ENCODE data around the gene CRISPLD2. TPM values are rescaled to one million over a fixed set of nuclear protein-coding genes. Genes with fewer than 3 reads are reported as not detected.
"Not testable (repeated sequence)": the region's sequence is repeated elsewhere in the genome, so short reads cannot be mapped to it uniquely, and the experiment has no call there.

Gene CRISPLD2
- total RNA-seq, 1 donor from 2014 or later, result not detected

DNA sequence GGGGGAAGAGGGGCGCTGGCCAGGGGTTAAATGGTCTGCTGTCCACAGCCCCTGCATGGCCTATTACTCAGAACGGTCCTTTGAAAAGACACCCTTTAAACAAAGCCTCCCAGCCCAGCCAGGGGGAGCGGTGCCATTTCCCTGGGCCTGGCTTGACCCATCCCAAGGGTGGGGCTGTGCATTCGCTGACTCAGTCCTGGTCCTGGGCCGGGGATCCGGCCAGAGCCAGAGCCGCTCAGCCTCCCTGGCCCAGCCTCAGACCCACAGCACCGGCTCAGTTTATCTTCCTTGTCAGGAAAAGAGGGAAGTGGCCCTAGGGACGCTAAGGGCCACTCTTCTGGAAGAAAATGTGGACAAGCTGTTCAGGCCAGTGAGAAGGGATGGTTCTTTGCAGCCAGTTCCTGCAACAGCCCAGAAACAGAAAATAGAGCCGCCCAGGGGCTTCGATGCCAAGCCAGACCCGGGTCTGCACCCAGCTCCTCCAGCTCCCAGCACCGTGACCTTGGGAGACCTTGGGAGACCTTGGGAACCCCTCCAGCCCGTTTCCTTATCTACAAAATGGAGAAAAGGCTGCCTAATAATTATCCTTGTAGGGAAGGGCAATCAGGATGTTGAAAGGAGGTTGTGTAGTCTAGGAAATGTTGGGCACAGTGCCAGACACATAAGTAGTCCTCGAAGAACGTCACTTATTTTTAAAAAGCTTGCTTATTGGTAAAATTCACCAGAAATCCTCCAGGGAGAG, 109.1 kb downstream of the CRISPLD2 start:
- no peak for DNase-seq (ENCODE audit: low spot score)
- Mint-ChIP-seq H3K36me3 (ENCODE audit: low read depth) (no peaks in the 10 kb centered on the region), H3K9me3 (no peaks in the 10 kb centered on the region), H3K27ac (no peak overlapping the region), H3K27me3 (ENCODE audit: insufficient read depth) (peaks cover 7% of the 10 kb centered on the region), H3K4me3 (no peak overlapping the region), H3K4me1 (ENCODE audit: low read depth) (no peaks in the 10 kb centered on the region)
- intact Hi-C loops (cut with micrococcal nuclease), result no loop called here

DNA sequence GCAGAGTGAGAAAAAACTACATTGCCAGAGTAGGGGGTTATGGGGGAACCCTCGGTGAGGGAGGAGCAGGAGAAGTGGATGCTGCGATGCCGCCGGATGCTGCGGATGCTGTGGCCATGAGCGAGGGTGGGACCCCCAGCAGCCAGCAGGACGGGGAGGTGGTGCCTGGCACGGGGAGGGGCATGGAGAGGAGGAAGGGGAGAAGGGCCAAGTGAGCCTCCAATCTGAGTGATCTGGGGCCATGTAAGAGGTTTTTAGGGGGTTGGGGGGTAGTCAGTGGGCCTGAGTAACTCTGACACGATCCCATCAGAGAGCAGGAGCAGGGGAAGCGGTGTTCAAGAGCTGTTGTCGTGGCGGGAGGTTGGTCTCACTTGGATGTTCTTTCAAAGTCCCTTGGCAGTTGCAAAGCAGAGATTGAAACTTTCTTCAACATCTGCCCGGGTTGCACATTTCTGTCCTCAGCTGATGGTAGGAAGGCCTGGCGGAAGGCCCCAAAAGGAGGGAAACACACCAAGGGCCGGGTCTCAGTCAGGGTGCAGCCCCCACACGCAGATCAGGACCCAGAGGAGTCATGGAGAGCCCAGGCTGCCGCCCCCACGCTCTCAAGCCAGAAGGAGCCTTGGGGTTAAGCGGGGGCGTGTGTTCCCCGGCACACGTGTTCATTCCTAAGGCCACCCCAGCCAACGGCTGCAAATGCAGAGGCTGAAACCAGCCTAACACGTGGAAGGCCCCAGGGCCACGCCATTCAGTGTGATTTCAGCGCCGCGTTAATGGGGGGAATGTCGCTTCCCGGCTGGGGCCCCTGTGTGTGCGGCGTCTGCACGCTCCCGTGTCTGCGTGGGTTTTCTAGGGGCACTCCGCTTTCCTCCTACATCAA, 109.9 kb downstream of the CRISPLD2 start:
- Mint-ChIP-seq H3K36me3 (ENCODE audit: low read depth) (no peaks in the 10 kb centered on the region), H3K4me3 (no peak overlapping the region), H3K4me1 (ENCODE audit: low read depth) (no peaks in the 10 kb centered on the region), H3K27ac (peak overlapping the region; percentile 61), H3K9me3 (no peaks in the 10 kb centered on the region), H3K27me3 (ENCODE audit: insufficient read depth) (peaks cover 7% of the 10 kb centered on the region)
- DNase-seq (ENCODE audit: low spot score), result no peak
- intact Hi-C loops (cut with micrococcal nuclease), result no loop called here

DNA sequence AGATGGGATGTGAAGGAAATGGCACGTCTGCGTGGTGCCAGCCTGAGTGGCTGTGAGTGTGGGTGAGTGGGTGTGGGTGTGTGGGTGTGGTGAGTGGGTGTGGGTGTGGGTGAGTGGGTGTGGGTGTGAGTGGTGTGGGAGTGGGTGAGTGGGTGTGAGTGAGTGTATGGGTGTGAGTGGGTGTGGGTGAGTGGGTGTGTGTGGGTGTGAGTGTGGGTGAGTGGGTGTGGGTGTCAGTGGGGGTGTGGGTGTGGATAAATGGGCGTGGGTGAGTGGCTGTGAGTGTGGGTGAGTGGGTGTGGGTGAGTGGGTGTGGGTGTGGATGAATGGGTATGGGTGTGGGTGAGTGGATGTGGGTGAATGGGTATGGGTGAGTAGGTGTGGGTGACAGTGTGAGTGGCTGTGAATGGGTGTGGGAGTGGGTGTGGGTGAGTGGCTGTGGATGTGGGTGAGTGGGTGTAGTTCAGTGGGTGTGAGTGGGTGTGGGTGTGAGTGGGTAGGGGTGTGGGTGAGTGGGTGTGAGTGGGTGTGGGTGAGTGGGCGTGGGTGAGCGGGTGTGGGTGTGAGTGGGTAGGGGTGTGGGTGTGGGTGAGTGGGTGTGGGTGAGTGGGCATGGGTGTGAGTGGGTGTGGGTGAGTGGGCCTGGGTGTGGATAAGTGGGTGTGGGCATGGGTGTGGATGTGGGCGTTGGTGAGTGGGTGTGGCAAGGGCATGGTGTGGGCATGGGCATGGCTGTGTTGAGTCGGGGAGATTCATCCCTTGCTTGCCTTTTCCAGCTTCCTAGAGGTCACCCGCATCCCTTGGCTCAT, 110.7 kb downstream of the CRISPLD2 start:
- Mint-ChIP-seq H3K4me3 (no peak overlapping the region), H3K4me1 (ENCODE audit: low read depth) (no peaks in the 10 kb centered on the region)
- no peak for DNase-seq (ENCODE audit: low spot score)

DNA sequence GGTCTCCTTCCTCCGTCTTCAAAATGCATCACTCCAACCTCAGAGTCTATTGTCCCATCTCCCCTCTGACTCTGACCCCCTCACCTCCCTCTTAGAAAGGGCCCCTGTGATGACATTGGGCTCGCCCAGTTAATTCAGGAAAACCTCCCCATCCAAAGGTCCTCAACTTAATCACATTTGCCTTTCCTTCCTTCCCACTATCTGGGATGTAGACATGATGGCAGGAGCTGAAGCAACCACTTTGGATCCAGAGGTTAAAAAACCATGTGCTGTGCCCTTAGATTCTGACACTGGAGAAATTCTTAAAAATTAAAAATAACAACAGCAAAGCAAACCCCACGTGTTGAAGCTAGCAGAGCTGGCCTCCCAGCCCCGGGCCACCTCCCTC, 111.3 kb downstream of the CRISPLD2 start:
- intact Hi-C loops (cut with micrococcal nuclease), result no loop called here
- no peaks in the 10 kb centered on the region for H3K36me3 Mint-ChIP-seq (ENCODE audit: low read depth)
- peaks cover 7% of the 10 kb centered on the region for H3K27me3 Mint-ChIP-seq (ENCODE audit: insufficient read depth)
- peak overlapping the region; percentile 33 for H3K4me3 Mint-ChIP-seq
- no peaks in the 10 kb centered on the region for H3K9me3 Mint-ChIP-seq
- no peak for DNase-seq (ENCODE audit: low spot score)
- H3K4me1 Mint-ChIP-seq (ENCODE audit: low read depth), result no peaks in the 10 kb centered on the region
- peak overlapping the region; percentile 83 for H3K27ac Mint-ChIP-seq

More for the DNA sequence above, 110.7 kb downstream of the CRISPLD2 start:
- H3K27me3 Mint-ChIP-seq (ENCODE audit: insufficient read depth), result peaks cover 7% of the 10 kb centered on the region
- H3K36me3 Mint-ChIP-seq (ENCODE audit: low read depth), result no peaks in the 10 kb centered on the region
- H3K9me3 Mint-ChIP-seq, result no peaks in the 10 kb centered on the region
- intact Hi-C loops (cut with micrococcal nuclease), result no loop called here
- peak overlapping the region; percentile 83 for H3K27ac Mint-ChIP-seq

DNA sequence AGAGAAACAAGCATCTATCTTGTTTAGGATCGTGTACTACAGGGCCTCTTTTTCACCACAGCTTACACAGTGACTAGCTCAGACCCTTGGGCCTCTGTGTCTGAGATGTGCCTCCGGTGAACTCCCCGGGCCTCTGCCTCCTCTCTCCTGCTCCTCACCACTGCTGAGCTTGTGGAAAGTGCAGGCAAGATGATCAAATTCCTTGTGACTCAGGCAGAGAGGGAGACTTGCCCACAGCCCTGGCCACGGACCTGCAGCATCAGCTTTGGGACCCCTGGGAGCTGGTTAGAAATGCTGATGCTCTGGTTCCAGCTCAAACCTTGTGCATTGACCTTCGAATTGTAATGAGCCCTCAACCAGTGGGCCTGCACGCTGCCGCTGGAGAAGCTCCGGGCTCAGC, 111.7 kb downstream of the CRISPLD2 start:
- Mint-ChIP-seq H3K27ac (peak overlapping the region; percentile 83), H3K4me1 (ENCODE audit: low read depth) (no peaks in the 10 kb centered on the region), H3K27me3 (ENCODE audit: insufficient read depth) (peaks cover 7% of the 10 kb centered on the region), H3K4me3 (no peak overlapping the region), H3K36me3 (ENCODE audit: low read depth) (no peaks in the 10 kb centered on the region), H3K9me3 (no peaks in the 10 kb centered on the region)
- no peak for DNase-seq (ENCODE audit: low spot score)
- intact Hi-C loops (cut with micrococcal nuclease), result no loop called here

DNA sequence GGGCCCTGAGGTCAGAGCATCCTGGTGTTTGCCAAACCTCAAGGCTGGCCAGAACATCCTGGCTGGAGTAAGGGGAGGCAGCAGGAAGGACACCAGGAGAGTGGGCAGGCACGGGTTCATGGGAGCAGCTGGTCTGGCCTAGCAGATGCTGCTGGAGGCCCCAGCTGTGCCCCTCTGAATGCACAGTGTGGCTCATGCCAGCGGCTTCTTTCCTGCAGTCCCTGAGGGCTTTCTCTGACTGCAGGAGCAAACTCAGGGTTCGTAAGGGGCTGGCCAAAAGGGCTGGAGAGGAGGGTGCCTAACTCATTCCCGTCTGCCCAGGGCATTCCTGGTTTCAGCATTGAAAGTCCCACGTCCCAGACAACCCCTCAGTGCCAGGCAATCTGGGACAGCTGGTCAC, 112.9 kb downstream of the CRISPLD2 start:
- H3K27ac Mint-ChIP-seq, result no peak overlapping the region
- intact Hi-C loops (cut with micrococcal nuclease), result no loop called here
- H3K4me1 Mint-ChIP-seq (ENCODE audit: low read depth), result no peaks in the 10 kb centered on the region
- no peak overlapping the region for H3K4me3 Mint-ChIP-seq
- no peaks in the 10 kb centered on the region for H3K36me3 Mint-ChIP-seq (ENCODE audit: low read depth)
- H3K9me3 Mint-ChIP-seq, result no peaks in the 10 kb centered on the region
- H3K27me3 Mint-ChIP-seq (ENCODE audit: insufficient read depth), result peaks cover 7% of the 10 kb centered on the region
- no peak for DNase-seq (ENCODE audit: low spot score)

DNA sequence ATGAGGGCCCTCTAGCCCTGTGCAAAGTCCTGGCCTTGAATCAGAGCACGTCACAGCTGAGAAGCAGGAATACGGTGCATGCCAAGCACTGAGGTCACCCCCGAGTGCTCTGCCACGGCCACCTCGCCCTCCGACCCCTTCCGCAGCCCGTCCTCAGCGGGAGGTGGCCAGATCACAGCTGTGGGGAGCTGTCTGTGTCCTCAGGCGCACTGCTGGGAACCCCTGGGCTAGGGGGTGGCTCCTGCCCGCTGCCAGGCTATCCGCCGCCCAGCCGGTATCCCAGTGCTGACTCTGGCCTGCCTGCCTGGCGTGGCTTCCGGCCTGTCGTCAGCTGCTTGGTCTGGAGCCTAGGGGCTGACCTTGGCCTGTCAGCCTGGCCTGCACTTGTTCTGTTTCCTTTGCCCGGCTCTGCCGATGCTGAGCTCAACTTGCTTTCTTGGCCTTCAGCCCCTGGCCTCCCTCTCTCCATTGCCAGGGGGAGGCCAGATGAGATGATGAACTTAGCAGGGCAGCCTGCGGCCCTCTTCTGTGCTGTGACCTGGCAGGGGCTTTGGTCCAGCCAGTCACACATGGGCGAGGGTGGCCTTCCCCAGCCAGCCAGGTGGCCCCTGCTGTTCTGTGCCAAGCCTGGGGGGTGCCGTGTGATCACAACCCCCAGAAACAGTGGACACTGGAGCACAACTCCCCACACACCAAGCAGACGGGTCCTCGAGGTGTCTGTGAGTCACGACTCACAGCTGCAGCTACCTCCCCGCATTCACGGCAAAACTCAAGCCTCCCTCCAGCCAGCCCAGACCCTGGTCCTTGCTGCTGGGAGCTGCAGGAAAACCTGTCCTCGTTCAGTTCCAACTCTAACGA, 114.2 kb downstream of the CRISPLD2 start:
- Mint-ChIP-seq H3K9me3 (no peaks in the 10 kb centered on the region), H3K4me3 (no peak overlapping the region), H3K4me1 (ENCODE audit: low read depth) (no peaks in the 10 kb centered on the region), H3K27ac (no peak overlapping the region), H3K36me3 (ENCODE audit: low read depth) (no peaks in the 10 kb centered on the region), H3K27me3 (ENCODE audit: insufficient read depth) (peaks cover 7% of the 10 kb centered on the region)
- intact Hi-C loops (cut with micrococcal nuclease), result no loop called here
- DNase-seq (ENCODE audit: low spot score), result no peak

DNA sequence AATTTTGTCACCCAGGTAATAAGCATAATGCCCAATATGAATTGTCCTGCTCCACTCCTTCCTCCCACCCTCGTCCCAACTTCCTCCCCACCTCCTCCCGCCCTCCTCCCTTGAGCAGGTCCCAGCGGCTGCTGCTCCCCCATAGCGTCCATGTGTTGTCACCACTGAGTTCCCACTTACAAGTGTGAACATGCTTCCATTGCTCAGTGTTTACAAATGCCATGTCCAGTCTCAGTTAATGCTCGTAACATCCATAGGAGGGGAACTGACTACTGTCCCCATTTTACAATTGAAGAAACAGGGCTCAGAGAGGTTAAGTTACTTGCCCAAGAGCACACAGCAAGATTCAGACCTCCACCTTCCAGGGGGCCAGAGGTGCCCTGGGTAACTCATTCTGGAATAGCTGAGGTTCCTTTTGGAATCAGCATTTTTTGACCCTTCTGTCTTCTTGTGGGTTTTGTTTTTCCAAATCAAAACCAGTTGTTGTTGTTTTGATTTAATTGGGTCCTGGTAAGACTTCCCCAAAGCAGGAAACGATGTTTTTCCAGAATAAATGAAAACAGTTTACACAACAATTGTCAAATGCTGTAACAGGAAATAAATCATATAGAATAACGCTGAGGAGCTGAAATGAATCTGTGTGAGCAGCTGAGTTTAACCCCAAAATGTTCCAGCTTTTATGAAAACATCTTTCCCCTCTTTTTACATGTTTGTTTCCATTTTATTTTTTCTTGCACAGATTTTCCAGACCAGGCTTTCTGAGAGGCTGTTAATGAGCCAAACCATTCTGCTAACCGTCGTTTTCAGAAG, 117.6 kb downstream of the CRISPLD2 start:
- Mint-ChIP-seq H3K27ac (no peak overlapping the region), H3K27me3 (ENCODE audit: insufficient read depth) (no peaks in the 10 kb centered on the region), H3K4me3 (no peak overlapping the region), H3K36me3 (ENCODE audit: low read depth) (no peaks in the 10 kb centered on the region), H3K9me3 (no peaks in the 10 kb centered on the region), H3K4me1 (ENCODE audit: low read depth) (no peaks in the 10 kb centered on the region)
- no peak for DNase-seq (ENCODE audit: low spot score)
- intact Hi-C loops (cut with micrococcal nuclease), result no loop called here

DNA sequence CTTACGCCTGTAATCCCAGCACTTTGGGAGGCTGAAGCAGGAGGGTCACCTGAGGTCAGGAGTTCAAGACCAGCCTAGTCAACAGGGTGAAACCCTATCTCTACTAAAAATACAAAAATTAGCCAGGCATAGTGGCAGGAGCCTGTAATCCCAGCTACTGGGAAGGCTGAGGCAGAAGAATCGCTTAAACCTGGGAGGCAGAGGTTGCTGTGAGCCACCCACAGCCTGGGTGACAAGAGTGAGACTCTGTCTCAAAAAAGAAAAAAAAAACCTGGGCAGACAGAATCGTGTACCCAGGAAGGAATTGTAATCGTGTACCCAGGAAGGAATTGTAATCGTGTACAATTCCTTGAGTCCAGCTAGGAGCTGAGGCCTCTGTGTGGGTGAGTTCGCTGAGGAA, 118.8 kb downstream of the CRISPLD2 start:
- H3K9me3 Mint-ChIP-seq; H3K4me3 Mint-ChIP-seq; H3K27me3 Mint-ChIP-seq (ENCODE audit: insufficient read depth); H3K27ac Mint-ChIP-seq; H3K36me3 Mint-ChIP-seq (ENCODE audit: low read depth); intact Hi-C loops (cut with micrococcal nuclease); DNase-seq (ENCODE audit: low spot score); H3K4me1 Mint-ChIP-seq (ENCODE audit: low read depth): not testable (repeated sequence)

DNA sequence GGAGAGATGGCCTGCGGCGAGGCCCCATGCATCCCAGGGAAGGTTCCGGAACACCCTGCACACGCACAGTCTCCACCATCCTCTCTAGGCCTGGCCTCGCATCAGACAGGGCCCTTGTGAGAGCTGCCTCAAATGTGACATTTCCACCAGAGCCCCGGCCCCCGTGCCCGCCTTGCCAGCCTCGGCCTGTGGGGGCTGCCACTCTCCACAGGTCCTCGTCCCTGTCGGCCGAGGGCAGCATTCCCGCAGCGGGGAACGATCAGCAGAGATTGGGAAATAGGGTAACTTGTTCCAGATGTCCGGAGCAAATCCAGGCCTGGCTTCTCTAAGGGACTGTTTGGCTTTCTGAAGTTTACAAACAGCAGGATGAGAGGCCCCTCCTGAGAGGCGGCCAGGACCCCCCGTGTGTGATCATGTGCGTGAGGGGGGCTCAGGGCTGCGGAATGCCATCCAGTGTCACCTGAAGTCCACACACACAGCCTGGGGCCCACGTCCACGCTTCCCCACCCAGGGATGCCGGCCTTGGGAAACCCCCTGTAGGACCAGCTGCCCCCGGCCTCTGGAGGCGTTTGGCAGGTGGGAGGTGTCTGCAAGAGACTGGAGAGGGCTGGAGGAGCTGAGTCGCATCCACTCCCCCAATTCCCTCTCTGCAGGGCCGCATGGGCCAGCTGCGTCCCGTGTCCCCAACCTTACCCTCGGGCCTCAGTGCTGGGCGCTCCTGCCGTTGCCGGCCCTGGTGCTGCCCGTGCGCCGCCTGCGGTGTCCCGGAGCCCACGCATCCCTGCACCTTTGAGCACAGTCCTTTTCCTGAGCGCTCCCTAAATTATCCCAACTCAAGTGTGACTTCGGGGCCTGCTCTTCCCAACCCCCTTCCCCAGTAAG, 121.1 kb downstream of the CRISPLD2 start:
- no peak overlapping the region for H3K4me3 Mint-ChIP-seq
- no peak for DNase-seq (ENCODE audit: low spot score)
- H3K27me3 Mint-ChIP-seq (ENCODE audit: insufficient read depth), result peaks cover 4% of the 10 kb centered on the region
- intact Hi-C loops (cut with micrococcal nuclease), result no loop called here
- no peaks in the 10 kb centered on the region for H3K4me1 Mint-ChIP-seq (ENCODE audit: low read depth)
- H3K36me3 Mint-ChIP-seq (ENCODE audit: low read depth), result no peaks in the 10 kb centered on the region
- no peak overlapping the region for H3K27ac Mint-ChIP-seq
- H3K9me3 Mint-ChIP-seq, result no peaks in the 10 kb centered on the region

DNA sequence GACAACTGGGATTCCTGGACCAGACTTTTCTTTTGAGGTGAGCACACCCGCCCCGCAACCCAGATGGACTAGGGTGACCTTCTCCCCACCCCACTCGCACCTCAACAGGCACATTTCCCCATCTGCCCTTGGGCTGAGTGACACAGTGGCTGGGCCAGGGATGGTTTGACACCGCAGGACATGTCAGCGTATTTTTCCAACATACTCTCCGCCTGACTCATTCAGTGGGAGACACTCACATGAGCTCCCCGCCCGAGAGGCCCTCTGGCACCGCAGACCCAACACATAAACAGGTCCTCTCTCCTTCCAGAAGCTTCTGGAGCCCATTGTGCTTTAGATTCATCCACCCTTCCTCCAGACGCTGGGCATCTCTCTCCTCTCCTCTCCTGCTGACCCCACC, 122.1 kb downstream of the CRISPLD2 start:
- Mint-ChIP-seq H3K4me3 (no peak overlapping the region), H3K9me3 (no peaks in the 10 kb centered on the region)
- intact Hi-C loops (cut with micrococcal nuclease), result no loop called here

More for the DNA sequence above, 122.1 kb downstream of the CRISPLD2 start:
- H3K4me1 Mint-ChIP-seq (ENCODE audit: low read depth), result no peaks in the 10 kb centered on the region
- H3K36me3 Mint-ChIP-seq (ENCODE audit: low read depth), result no peaks in the 10 kb centered on the region
- no peak for DNase-seq (ENCODE audit: low spot score)
- no peak overlapping the region for H3K27ac Mint-ChIP-seq
- H3K27me3 Mint-ChIP-seq (ENCODE audit: insufficient read depth), result peaks cover 7% of the 10 kb centered on the region
